Peyer's patch (tissue), 4 donors: ENCODE measurements around the gene RIMBP3C. TPM values are rescaled to one million over a fixed set of nuclear protein-coding genes. Genes with fewer than 3 reads are reported as not detected.

ENCODE experiments used
- DNase-seq, 3 donors: peaks; one replicate each; pipeline ENCODE4 v3.0.0-alpha.2; 2017 to 2019
- H3K27ac ChIP-seq, 4 donors: fragments of 200-600 bp; sonication (generic); one replicate each; pipeline ENCODE4 v1.5.1; 2016 to 2019
- H3K27me3 ChIP-seq, 2 donors: fragments of 200-600 bp; sonication (generic); one replicate each; pipeline ENCODE4 v1.5.1; 2019
- H3K36me3 ChIP-seq, 3 donors: fragments of 200-600 bp; sonication (generic); one replicate each; pipeline ENCODE4 v1.5.1; 2016 to 2019
- H3K4me1 ChIP-seq, 4 donors: fragments of 200-600 bp; sonication (generic); one replicate each; pipeline ENCODE4 v1.5.1; 2016 to 2019
- H3K4me3 ChIP-seq, 4 donors: fragments of 200-600 bp; sonication (generic); 1 replicate in 3 of 4; 2 replicates in 1 of 4; pipeline ENCODE4 v1.5.1; 2016 to 2019; ENCODE audit warnings: mild to moderate bottlenecking in 1 of 4
- H3K9me3 ChIP-seq, 4 donors: fragments of 200-600 bp; sonication (generic); one replicate each; pipeline ENCODE4 v1.5.1; 2016 to 2019; ENCODE audit warnings: mild to moderate bottlenecking in 1 of 4
- CTCF ChIP-seq, 6 experiments: fragments of 450-650 bp in 4 of 6; fragments of 200-600 bp in 2 of 6; sonication (generic) in 1 of 6; IDR thresholded peaks; one replicate each; pipeline ENCODE4 v1.5.1; 2017 to 2019; ENCODE audit warnings: antibody characterized with exemption in 6 of 6, mild to moderate bottlenecking in 3 of 6, moderate library complexity in 1 of 6
- POLR2A ChIP-seq, 2 donors: fragments of 450-650 bp; IDR thresholded peaks; one replicate each; pipeline ENCODE4 v1.5.1; 2017; ENCODE audit warnings: antibody characterized with exemption in 2 of 2, mild to moderate bottlenecking in 2 of 2, moderate library complexity in 2 of 2
- total RNA-seq, 4 donors: library from RNA; depleted of rRNA; stranded (reverse); fragments of >200 nt; gene quantifications; one replicate each; pipeline ENCODE4 v1.1.0, GENCODE V29; 2016

The RIMBP3C gene
- total RNA-seq, 4 donors from 2014 or later = 0.54 to 0.83 TPM; not detected in 2

DNA sequence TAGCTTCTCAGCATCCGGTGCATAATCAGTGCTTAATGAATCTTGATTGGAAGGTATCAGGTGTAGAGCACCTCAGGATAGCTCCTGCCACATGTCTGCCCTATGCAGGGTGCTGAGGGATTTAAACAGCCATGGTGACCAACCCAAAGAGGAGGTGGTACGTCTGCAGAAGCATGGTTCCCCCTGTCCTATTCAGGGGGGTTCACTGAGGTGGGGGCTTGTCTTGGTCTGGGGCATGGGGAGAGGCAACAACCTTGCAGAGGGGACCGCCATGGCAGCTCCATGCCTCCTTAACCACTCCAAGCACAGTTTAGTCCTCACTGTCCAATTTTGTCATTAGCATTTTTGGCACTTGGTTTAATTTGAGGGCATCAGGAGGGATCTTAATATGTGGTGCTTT is 41.2 kb upstream of the RIMBP3C start:
- no peak overlapping the region for H3K4me3 ChIP-seq
- peaks cover 0 to 23% (median 12%) of the 10 kb centered on the region in 4 donors for H3K4me1 ChIP-seq
- no peak for DNase-seq
- TF ChIP-seq POLR2A (IDR thresholded peaks at IDR 0.05) (no peak), CTCF (IDR thresholded peaks at IDR 0.05) (no peak)
- no peaks in the 10 kb centered on the region for H3K27me3 ChIP-seq
- no peaks in the 10 kb centered on the region for H3K9me3 ChIP-seq
- H3K36me3 ChIP-seq = peaks cover 0 to 46% (median 0%) of the 10 kb centered on the region in 3 donors
- H3K27ac ChIP-seq = no peak overlapping the region

DNA sequence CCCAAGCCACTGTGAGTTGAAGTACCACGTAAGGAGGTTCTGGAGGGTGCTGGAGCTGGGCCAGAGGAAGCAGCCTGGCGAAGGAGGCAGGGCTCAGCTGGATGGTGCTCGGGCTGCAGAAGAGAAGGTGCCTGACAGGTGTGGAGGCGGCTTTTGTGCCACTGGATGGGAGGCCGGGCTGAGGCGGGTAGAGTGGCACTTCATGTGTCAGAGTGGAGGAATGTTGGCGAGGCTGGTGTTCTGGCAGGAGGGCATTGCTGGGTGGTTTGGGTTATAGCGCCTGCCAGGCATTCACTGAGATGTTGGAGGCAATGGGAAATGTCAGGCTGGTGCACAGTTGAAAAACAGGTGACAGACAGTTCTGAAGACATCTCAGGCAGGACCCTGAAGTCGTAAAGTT is 40.4 kb upstream of the RIMBP3C start:
- no peak for DNase-seq
- H3K4me3 ChIP-seq = no peak overlapping the region
- H3K36me3 ChIP-seq = peaks cover 0 to 39% (median 0%) of the 10 kb centered on the region in 3 donors
- no peak overlapping the region for H3K27ac ChIP-seq
- TF ChIP-seq POLR2A (IDR thresholded peaks at IDR 0.05) (no peak), CTCF (IDR thresholded peaks at IDR 0.05) (no peak)
- peaks cover 0 to 23% (median 15%) of the 10 kb centered on the region in 4 donors for H3K4me1 ChIP-seq
- no peaks in the 10 kb centered on the region for H3K27me3 ChIP-seq
- no peaks in the 10 kb centered on the region for H3K9me3 ChIP-seq

GRCh38 chr22:21590809-21591641 is 39.8 kb upstream of the RIMBP3C start:
- peaks cover 0 to 23% (median 15%) of the 10 kb centered on the region in 4 donors for H3K4me1 ChIP-seq
- no peak for TF ChIP-seq CTCF (IDR thresholded peaks at IDR 0.05)
- no peak for TF ChIP-seq POLR2A (IDR thresholded peaks at IDR 0.05)
- no peaks in the 10 kb centered on the region for H3K27me3 ChIP-seq
- peaks cover 0 to 32% (median 0%) of the 10 kb centered on the region in 3 donors for H3K36me3 ChIP-seq
- no peak overlapping the region for H3K4me3 ChIP-seq
- no peak overlapping the region for H3K27ac ChIP-seq
- no peaks in the 10 kb centered on the region for H3K9me3 ChIP-seq
- DNase-seq = no peak

DNA sequence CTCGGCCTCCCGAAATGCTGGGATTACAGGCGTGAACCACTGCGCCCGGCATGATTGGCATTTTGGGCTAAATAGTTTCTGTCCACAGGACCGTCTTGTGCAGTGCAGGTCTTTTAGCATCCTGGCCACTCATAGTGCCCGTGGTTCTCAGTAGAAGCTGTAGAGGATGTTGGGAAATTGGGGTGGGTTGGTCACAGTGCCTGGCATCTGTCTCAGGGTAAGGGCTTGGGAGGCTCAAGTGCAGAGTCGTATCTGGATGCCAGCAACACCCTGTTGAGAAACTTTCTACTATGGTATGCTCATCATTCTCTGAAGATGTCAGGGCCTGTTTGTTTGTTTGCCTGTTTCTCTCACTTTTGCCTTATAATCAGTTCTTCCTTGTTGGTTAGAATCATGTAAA is 38.1 kb upstream of the RIMBP3C start:
- TF ChIP-seq POLR2A (IDR thresholded peaks at IDR 0.05) = no peak
- TF ChIP-seq CTCF (IDR thresholded peaks at IDR 0.05) = no peak
- no peaks in the 10 kb centered on the region for H3K9me3 ChIP-seq
- H3K27me3 ChIP-seq = no peaks in the 10 kb centered on the region
- DNase-seq = no peak
- peaks cover 0 to 23% (median 15%) of the 10 kb centered on the region in 4 donors for H3K4me1 ChIP-seq
- H3K4me3 ChIP-seq = no peak overlapping the region
- peaks cover 0 to 16% (median 0%) of the 10 kb centered on the region in 3 donors for H3K36me3 ChIP-seq
- no peak overlapping the region for H3K27ac ChIP-seq

DNA sequence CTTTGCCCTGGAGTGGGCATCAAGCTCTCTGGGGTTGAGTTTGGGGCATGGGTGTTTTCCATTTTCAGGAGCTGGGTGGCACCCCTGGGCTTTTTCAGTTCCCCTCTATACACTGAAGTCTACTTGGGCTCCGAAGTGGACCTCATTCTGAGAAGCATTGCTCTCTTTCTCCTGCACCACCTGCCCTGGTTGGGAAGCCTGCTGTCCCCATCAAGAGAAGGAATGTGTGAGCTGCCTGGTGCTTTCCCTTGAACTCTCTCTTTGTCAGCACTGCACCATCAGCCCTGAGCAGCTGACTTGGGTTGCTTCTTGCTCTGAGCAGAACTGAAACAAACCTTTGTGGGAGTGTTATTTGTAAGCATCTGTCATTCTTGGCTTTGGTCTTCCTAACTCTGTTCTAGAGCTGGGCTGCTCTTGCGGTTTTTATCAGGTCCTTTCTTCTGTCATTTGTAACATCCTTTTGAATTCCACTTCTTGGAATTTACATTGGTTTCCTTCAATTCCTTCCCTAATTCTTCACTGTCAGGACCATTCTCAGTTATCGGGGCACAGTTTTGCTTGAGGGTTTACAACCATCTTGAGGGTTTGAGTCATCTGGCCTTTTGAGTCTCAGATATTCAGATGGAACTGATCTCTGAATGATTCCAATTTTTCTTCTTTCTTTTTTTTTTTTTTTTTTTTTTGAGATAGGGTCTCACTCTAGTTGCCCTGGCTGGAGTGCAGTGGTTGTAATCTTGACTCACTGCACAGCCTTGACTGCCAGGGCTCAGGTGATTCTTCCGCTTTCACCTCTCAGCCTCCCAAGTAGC is 36.7 kb upstream of the RIMBP3C start:
- TF ChIP-seq CTCF (IDR thresholded peaks at IDR 0.05) (no peak), POLR2A (IDR thresholded peaks at IDR 0.05) (no peak)
- DNase-seq = peak in 2 of 3 donors; percentile 29 to 59
- Histone ChIP-seq H3K27me3 (no peaks in the 10 kb centered on the region), H3K4me3 (no peak overlapping the region), H3K27ac (peak overlapping the region in 1 of 4 donors; percentile 14), H3K4me1 (peaks cover 0 to 24% (median 15%) of the 10 kb centered on the region in 4 donors), H3K9me3 (no peaks in the 10 kb centered on the region), H3K36me3 (peaks cover 0 to 2% (median 0%) of the 10 kb centered on the region in 3 donors)
